Neutrophil (primary cell): ENCODE results near the gene UHRF1.
A peak's percentile ranks its signal among the peaks of the same experiment; 100 is the strongest.
"Not testable (repeated sequence)": the region's sequence is repeated elsewhere in the genome, so short reads cannot be mapped to it uniquely, and the experiment has no call there.

ENCODE experiments used
- H3K27ac ChIP-seq: fragments of 200-600 bp; sonication (generic); 2 replicates; pipeline ENCODE4 v1.5.1; 2016; ENCODE audit warnings: mild to moderate bottlenecking, moderate library complexity
- H3K27me3 ChIP-seq: fragments of 200-600 bp; sonication (generic); 2 replicates; pipeline ENCODE4 v1.6.0; 2016; ENCODE audit warnings: mild to moderate bottlenecking
- H3K36me3 ChIP-seq: fragments of 200-600 bp; sonication (generic); 2 replicates; pipeline ENCODE4 v1.5.1; 2017
- H3K4me1 ChIP-seq, 2 experiments: fragments of 200-600 bp in 1 of 2; sonication (generic) in 1 of 2; 1 replicate in 1 of 2; 2 replicates in 1 of 2; pipeline versions ENCODE4 v1.5.1 to v1.6.1; 2013 to 2016; ENCODE audit warnings: low read depth in 1 of 2, low read length in 1 of 2, mild to moderate bottlenecking in 1 of 2, moderate library complexity in 1 of 2; ENCODE audit not compliant: control insufficient read depth in 1 of 2, insufficient read depth in 1 of 2
- H3K4me3 ChIP-seq, 2 experiments: fragments of 200-600 bp in 1 of 2; sonication (generic) in 1 of 2; 1 replicate in 1 of 2; 2 replicates in 1 of 2; pipeline ENCODE4 v1.5.1; 2013 to 2016; ENCODE audit warnings: low read depth in 1 of 2, low read length in 1 of 2, mild to moderate bottlenecking in 1 of 2, moderate library complexity in 1 of 2
- H3K9me3 ChIP-seq: fragments of 200-600 bp; sonication (generic); 2 replicates; pipeline ENCODE4 v1.5.1; 2016
- CTCF ChIP-seq: fragments of 200-600 bp; sonication (generic); IDR thresholded peaks from 2 replicates; pipeline ENCODE4 v1.5.1; 2016; ENCODE audit warnings: antibody characterized with exemption

UHRF1 gene

GRCh38 chr19:4896372-4896771 is 12.9 kb upstream of the UHRF1 start:
- peaks cover 47 to 51% of the 10 kb centered on the region in 2 experiments for H3K4me1 ChIP-seq
- no peak for TF ChIP-seq CTCF
- no peaks in the 10 kb centered on the region for H3K9me3 ChIP-seq
- H3K36me3 ChIP-seq, result no peaks in the 10 kb centered on the region
- H3K27me3 ChIP-seq, result no peaks in the 10 kb centered on the region
- peak overlapping the region; percentile 17 to 21 for H3K4me3 ChIP-seq
- peak overlapping the region; percentile 83 for H3K27ac ChIP-seq

GRCh38 chr19:4897146-4897545 is 12.2 kb upstream of the UHRF1 start:
- no peak for TF ChIP-seq CTCF
- Histone ChIP-seq H3K27me3 (no peaks in the 10 kb centered on the region), H3K4me3 (peak overlapping the region in 1 of 2 experiments; percentile 17), H3K9me3 (no peaks in the 10 kb centered on the region), H3K4me1 (peaks cover 55 to 59% of the 10 kb centered on the region in 2 experiments), H3K27ac (peak overlapping the region; percentile 83), H3K36me3 (no peaks in the 10 kb centered on the region)

GRCh38 chr19:4900879-4901278 is 8.4 kb upstream of the UHRF1 start:
- peaks cover 44 to 53% of the 10 kb centered on the region in 2 experiments for H3K4me1 ChIP-seq
- peak overlapping the region; percentile 86 for H3K27ac ChIP-seq
- peak overlapping the region in 1 of 2 experiments; percentile 16 for H3K4me3 ChIP-seq
- H3K9me3 ChIP-seq, H3K36me3 ChIP-seq, H3K27me3 ChIP-seq: not testable (repeated sequence)

- TF ChIP-seq CTCF, result no peak
- peak within 1 kb of the TSS; percentile 86 for H3K27ac ChIP-seq
- peaks cover 26 to 33% of the 10 kb centered on the region in 2 experiments for H3K4me1 ChIP-seq
- H3K36me3 ChIP-seq, result peaks cover 3% of the 10 kb centered on the region
- no peak within 1 kb of the TSS for H3K4me3 ChIP-seq
- no peaks in the 10 kb centered on the region for H3K27me3 ChIP-seq
- no peaks in the 10 kb centered on the region for H3K9me3 ChIP-seq
Observed at GRCh38 chr19:4902796-4903195, 6.5 kb upstream of the UHRF1 start, which contains the start of gene ARRDC5. Gene ARRDC5, minus strand, starts transcription at chr19:4902896. Its CDS starts 71 bp downstream, at chr19:4902825.

- Histone ChIP-seq H3K9me3 (no peaks in the 10 kb centered on the region), H3K4me1 (peaks cover 33 to 38% of the 10 kb centered on the region in 2 experiments), H3K4me3 (no peak overlapping the region), H3K27me3 (no peaks in the 10 kb centered on the region), H3K36me3 (peaks cover 3% of the 10 kb centered on the region), H3K27ac (no peak overlapping the region)
- no peak for TF ChIP-seq CTCF
Observed at GRCh38 chr19:4904481-4904880, 4.8 kb upstream of the UHRF1 start.

- no peak for TF ChIP-seq CTCF
- H3K36me3 ChIP-seq, result peaks cover 3% of the 10 kb centered on the region
- no peak overlapping the region for H3K4me3 ChIP-seq
- H3K27me3 ChIP-seq, result no peaks in the 10 kb centered on the region
- H3K27ac ChIP-seq, result no peak overlapping the region
- no peaks in the 10 kb centered on the region for H3K9me3 ChIP-seq
- H3K4me1 ChIP-seq, result peaks cover 33 to 39% of the 10 kb centered on the region in 2 experiments
Observed at GRCh38 chr19:4906963-4907362, 2.3 kb upstream of the UHRF1 start.
